Activated T-cell treated with anti-CD3 and anti-CD28 coated beads, Interleukin-2, amount 50 U/mL, for 4 hours (primary cell): ENCODE data around the gene C10orf105. TPM values are rescaled to one million over a fixed set of nuclear protein-coding genes. Genes with fewer than 3 reads are reported as not detected.

Experiments
- ATAC-seq, 2 donors: fragments of 200-7000 bp; cut with Tn5 transposase; one replicate each; pipeline ENCODE4 v1.10.0; 2021
- DNase-seq: peaks from one replicate; pipeline ENCODE4 v3.0.0-alpha.2; 2020
- H3K27me3 Mint-ChIP-seq: one replicate; pipeline ENCODE4 v1.8.0; 2021; ENCODE audit warnings: low read depth, mixed read lengths
- H3K36me3 Mint-ChIP-seq: one replicate; pipeline ENCODE4 v1.8.0; 2022; ENCODE audit warnings: mixed read lengths; ENCODE audit not compliant: insufficient read depth
- H3K4me1 Mint-ChIP-seq: one replicate; pipeline ENCODE4 v1.8.0; 2021; ENCODE audit warnings: low read depth, mixed read lengths
- H3K4me3 Mint-ChIP-seq: one replicate; pipeline ENCODE4 v1.8.0; 2021; ENCODE audit warnings: mild to moderate bottlenecking, moderate library complexity, mixed read lengths
- H3K9me3 Mint-ChIP-seq: one replicate; pipeline ENCODE4 v1.8.0; 2021; ENCODE audit warnings: mixed read lengths
- total RNA-seq, 3 donors: library from RNA; stranded (reverse); gene quantifications; one replicate each; pipeline ENCODE4 v1.2.1, GENCODE V29; 2021

The C10orf105 gene
- total RNA-seq, 3 donors from 2014 or later = 0.05 to 0.28 (median 0.18) TPM

DNA sequence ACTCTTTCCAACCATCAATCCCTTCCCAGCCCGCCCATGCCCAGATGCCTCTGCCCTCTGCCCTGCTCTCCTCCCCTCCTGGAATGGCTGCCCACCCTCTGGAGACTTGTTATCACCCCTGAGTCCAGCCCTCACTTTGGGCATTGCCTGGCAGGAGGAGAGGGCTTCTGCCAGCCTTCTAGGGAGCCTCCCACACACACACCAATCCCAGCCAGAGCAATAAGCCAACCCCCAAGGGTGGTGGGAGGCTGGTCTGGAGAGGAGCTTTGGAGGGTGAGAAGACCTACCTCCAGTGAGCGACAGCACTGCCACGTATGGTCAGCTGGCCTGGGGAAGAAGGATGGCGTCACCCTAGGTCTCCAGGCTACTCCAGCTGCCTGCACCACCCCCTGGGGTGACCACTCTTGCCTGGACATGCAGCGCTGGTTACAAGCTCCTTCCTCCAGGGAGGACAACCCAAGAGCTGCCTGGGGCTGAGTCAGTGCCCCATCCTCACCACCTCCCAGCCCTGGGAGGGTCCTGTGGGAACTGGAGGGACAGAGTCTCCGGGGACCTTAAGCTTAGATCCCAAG, 8.4 kb downstream of the C10orf105 start:
- ATAC-seq = no peak
- H3K27me3 Mint-ChIP-seq = no peaks in the 10 kb centered on the region

DNA sequence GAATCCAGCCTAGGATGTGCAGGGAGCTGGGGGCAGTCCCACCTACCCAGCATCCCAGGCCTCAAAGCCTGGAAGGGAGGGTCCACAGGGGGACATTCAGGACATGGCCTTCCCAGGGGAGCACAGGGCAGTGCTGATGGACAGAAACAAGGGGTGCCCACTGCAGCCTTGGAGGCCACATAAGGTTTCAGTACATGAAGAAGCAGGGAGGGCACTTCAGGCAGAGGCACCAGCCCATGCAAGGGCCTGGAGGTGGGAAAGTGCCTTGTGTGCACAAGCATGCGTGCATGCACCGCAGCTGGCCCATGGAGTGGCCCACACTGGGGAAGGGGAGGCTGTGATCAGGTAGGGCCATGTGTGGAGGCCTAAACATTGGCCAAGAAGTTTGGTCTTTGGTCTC, 9.1 kb downstream of the C10orf105 start:
- Mint-ChIP-seq H3K4me1 (peaks cover 61% of the 10 kb centered on the region), H3K4me3 (no peak overlapping the region), H3K9me3 (no peaks in the 10 kb centered on the region), H3K36me3 (no peaks in the 10 kb centered on the region), H3K27me3 (no peaks in the 10 kb centered on the region)
- DNase-seq = no peak
- no peak for ATAC-seq

More for the DNA sequence above, 8.4 kb downstream of the C10orf105 start:
- H3K9me3 Mint-ChIP-seq = no peaks in the 10 kb centered on the region
- DNase-seq = no peak
- peaks cover 66% of the 10 kb centered on the region for H3K4me1 Mint-ChIP-seq
- no peak overlapping the region for H3K4me3 Mint-ChIP-seq
- no peaks in the 10 kb centered on the region for H3K36me3 Mint-ChIP-seq

DNA sequence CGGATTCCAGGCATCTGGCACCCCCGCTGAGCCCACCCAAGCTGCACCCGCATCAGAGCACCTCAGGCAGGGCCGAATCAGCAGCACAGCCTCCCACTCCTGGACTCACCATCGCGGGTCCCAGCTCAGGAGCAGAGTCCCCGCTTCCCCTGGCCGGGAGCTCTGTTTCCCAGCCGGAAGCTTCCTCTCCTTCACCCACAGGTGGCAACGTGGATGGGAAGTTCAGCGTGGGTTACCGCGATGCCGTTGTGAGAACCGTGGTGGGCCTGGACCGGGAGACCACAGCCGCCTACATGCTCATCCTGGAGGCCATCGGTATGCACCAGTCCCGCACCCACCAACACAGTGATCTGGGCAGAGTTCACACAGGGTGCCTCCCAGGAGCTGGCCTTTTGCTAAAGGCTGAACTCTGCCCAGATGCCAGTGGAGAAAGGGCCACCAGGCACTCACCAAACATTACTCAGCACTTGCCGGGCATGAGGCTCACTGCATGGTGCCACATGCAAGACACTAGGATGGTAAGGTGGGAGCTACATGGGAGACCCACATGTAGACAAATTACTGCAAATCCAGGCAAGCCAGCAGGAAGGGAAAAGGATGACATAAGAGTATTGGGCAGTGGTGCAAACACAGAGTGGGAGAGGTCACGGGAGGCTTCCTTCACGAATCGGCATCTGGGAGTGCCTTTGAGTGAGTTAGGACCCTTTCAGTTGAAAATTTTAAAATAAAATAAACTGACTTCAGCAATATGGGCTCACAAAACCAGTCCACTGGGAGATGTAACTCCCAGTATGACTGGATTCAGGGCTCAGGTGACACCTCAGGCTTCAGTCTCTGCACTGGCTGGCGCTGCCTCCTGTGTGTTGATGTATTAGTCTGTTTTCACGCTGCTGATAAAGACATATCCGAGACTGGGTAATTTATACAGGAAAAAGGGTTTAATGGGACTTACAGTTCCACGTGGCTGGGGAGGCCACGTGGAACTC, 10.4 kb downstream of the C10orf105 start:
- Mint-ChIP-seq H3K9me3 (no peaks in the 10 kb centered on the region), H3K4me1 (peaks cover 49% of the 10 kb centered on the region), H3K36me3 (no peaks in the 10 kb centered on the region), H3K4me3 (no peak overlapping the region), H3K27me3 (no peaks in the 10 kb centered on the region)
- ATAC-seq = no peak
- no peak for DNase-seq

DNA sequence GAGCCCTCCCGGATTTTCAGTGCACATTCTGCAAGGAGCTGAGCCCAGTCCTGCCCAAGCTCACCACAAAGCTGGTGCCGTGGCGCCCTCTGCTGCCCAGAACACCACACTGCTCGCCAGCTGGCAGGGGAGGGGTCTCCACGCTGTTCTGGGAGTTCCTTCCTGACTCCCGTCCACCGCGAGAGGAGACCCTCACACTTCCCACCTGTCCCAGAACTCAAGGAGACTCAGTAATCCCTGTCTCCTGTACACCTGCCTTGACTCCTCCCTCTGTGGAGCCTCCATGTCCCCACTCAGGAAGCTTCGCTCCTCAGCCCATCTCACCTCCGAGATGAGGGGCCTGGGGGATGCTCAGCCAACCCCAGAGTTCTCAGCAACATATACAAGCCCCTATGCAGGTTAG, 11.3 kb downstream of the C10orf105 start:
- H3K4me1 Mint-ChIP-seq = peaks cover 40% of the 10 kb centered on the region
- peak; percentile 63 to 67 for ATAC-seq
- no peak overlapping the region for H3K4me3 Mint-ChIP-seq

DNA sequence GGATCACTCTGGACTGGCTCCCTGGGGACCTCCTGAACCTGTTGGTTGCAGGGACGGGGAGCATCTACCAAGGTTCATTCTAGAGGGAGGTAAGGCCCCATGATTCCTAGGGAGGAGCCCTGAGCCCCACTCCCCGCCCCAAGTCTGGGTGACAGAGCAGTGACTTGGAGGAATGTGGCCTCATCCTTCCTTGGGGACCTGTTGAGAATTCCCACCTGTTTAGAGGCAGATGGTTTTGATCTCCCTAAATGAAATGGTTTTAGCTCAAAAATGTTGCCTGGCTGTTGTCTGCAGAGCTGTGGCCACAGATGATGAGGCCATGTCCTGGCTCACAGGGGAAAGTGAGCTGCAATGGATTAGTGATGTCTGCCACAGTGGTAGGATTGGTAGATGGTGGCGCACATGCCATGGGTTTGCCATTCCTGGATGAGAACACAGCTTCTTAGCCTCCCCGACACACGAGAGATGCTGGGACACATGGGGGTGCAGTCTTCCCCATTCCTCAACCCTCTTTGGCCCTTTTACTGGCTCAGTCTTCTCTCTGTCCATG, 12.3 kb downstream of the C10orf105 start:
- Mint-ChIP-seq H3K9me3 (no peaks in the 10 kb centered on the region), H3K27me3 (no peaks in the 10 kb centered on the region), H3K36me3 (no peaks in the 10 kb centered on the region), H3K4me1 (peaks cover 31% of the 10 kb centered on the region), H3K4me3 (no peak overlapping the region)
- ATAC-seq (no peak), DNase-seq (no peak)

More for the DNA sequence above, 11.3 kb downstream of the C10orf105 start:
- Mint-ChIP-seq H3K9me3 (no peaks in the 10 kb centered on the region), H3K36me3 (no peaks in the 10 kb centered on the region), H3K27me3 (no peaks in the 10 kb centered on the region)
- peak; percentile 69 for DNase-seq

DNA sequence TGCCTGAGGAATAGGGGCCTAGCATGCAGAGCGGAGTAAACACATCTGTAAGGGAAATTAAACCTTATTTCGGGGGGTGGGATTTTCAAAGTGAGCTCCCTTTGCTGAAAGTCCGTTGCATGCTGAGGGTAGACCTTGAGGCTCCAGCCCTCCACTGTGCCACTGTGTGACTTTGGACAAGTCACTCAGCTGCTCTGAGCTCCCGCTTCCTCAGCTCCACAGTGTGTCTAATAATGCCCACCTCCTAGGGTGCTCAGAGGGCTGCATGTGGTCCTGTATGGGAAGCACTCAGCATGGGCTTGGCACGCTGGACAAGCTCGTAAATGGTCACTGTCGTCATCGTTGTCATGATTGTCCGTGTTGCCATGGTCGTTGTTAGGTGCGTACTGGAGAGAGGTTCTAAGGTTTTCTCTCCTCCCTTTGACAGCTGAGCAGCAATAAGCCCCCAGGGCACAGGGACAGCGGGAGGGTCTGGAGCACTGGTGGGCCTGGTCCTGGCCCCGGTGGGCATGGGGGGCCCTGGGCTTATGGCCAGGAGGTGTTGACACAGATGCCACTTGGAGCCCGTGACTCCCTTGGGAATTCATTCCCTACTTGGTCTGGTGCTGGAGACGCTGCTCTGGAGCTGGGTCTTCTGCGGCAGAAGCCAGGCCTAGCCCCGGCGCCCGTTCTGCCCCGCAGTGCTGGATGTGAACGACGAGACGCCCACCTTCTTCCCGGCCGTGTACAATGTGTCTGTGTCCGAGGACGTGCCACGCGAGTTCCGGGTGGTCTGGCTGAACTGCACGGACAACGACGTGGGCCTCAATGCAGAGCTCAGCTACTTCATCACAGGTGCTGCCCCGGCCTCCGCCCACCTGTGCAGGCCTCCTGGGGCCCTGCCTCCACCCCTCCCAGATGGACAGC, 13.1 kb downstream of the C10orf105 start:
- no peak for ATAC-seq
- H3K4me3 Mint-ChIP-seq = no peak overlapping the region
- no peaks in the 10 kb centered on the region for H3K27me3 Mint-ChIP-seq
- no peaks in the 10 kb centered on the region for H3K9me3 Mint-ChIP-seq
- peaks cover 22% of the 10 kb centered on the region for H3K4me1 Mint-ChIP-seq
- no peak for DNase-seq
- H3K36me3 Mint-ChIP-seq = no peaks in the 10 kb centered on the region

DNA sequence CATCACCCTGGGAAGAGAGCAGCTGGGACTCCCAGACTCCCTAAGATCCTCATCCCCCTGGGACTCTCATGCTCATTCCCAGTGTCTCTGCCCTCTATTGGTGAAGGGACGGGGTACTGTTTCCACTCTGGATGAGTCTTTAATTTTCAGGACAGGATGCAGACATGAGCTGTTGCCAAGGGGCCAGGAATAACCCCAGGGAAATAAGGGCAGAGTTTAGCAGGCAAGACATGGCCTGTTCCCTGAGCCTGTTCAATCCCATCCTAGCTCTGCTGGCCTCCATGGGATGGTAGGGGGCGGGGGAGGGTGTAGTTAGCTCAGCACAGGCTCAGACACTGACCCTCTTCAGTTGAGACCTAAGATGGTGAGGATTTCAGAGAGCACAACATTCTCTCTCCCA, 14.0 kb downstream of the C10orf105 start:
- Mint-ChIP-seq H3K36me3 (no peaks in the 10 kb centered on the region), H3K4me3 (no peak overlapping the region)
- no peak for ATAC-seq

DNA sequence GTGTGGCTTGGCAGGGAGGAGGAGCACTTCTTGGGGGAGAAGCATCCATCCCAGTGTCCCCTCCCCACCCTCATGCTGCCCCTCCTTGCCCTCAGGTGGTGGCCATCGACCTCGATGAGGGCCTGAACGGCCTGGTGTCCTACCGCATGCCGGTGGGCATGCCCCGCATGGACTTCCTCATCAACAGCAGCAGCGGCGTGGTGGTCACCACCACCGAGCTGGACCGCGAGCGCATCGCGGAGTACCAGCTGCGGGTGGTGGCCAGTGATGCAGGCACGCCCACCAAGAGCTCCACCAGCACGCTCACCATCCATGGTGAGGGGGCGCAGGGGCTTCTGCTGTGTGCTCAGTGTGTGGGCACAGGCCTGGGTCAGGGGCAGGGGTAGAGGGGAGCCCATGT, 14.8 kb downstream of the C10orf105 start:
- H3K36me3 Mint-ChIP-seq = no peaks in the 10 kb centered on the region
- ATAC-seq = no peak
- H3K4me3 Mint-ChIP-seq = no peak overlapping the region
- no peak for DNase-seq
- H3K4me1 Mint-ChIP-seq = peaks cover 19% of the 10 kb centered on the region
- no peaks in the 10 kb centered on the region for H3K27me3 Mint-ChIP-seq
- H3K9me3 Mint-ChIP-seq = no peaks in the 10 kb centered on the region

More for the DNA sequence above, 14.0 kb downstream of the C10orf105 start:
- Mint-ChIP-seq H3K4me1 (peaks cover 21% of the 10 kb centered on the region), H3K27me3 (no peaks in the 10 kb centered on the region), H3K9me3 (no peaks in the 10 kb centered on the region)
- DNase-seq = no peak

DNA sequence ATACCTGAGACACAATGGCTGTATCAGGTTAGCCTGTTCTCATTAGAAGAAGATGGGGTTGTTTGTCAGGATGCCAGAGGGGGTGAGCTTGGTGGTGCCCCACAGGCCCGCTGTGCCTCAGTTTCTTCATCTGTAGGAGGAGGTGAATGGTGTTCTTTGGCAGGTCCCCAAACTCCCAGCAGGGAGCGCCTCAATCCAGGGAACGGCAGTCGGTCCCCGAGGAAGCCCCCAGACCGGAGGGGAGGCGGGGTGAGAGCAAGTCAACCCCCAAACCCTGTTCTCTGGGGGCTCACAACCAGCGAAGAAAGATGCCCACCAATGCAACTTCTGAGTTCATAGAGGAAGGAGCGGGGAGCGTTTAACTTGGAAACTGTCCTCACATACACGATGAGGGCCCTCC, 16.0 kb downstream of the C10orf105 start:
- Mint-ChIP-seq H3K4me3 (no peak overlapping the region), H3K36me3 (no peaks in the 10 kb centered on the region), H3K27me3 (no peaks in the 10 kb centered on the region), H3K4me1 (peaks cover 22% of the 10 kb centered on the region), H3K9me3 (no peaks in the 10 kb centered on the region)
- DNase-seq = no peak
- no peak for ATAC-seq

DNA sequence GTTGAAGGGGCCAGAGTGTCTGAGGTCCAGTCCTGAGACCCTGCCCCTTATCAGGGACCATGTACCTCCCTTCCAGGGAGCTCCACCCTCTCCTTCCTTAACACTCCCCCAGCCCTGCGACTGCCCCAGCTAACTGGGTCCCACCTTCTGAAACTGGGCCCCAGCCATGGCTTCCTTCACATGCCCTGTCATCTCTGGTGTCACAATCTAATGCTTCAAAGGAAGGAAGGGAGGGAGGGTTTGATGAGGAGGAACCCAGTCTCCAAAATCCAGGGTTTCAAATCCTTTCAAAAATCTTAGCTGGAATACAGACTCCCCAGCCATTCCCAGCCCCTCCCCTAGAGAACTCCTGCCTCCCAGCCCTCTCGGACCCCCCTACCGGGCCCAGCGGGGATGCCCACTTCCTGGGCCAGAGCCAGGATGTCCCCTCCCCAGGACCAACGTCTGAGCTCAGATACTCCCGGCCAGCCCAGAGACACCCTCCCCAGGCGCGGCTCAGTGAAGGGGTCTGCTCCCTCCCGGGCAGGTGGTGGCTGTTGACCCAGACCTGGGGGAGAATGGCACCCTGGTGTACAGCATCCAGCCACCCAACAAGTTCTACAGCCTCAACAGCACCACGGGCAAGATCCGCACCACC, 18.0 kb downstream of the C10orf105 start:
- ATAC-seq (no peak), DNase-seq (no peak)
- Mint-ChIP-seq H3K9me3 (no peaks in the 10 kb centered on the region), H3K4me1 (peaks cover 26% of the 10 kb centered on the region), H3K4me3 (no peak overlapping the region), H3K36me3 (no peaks in the 10 kb centered on the region), H3K27me3 (no peaks in the 10 kb centered on the region)

DNA sequence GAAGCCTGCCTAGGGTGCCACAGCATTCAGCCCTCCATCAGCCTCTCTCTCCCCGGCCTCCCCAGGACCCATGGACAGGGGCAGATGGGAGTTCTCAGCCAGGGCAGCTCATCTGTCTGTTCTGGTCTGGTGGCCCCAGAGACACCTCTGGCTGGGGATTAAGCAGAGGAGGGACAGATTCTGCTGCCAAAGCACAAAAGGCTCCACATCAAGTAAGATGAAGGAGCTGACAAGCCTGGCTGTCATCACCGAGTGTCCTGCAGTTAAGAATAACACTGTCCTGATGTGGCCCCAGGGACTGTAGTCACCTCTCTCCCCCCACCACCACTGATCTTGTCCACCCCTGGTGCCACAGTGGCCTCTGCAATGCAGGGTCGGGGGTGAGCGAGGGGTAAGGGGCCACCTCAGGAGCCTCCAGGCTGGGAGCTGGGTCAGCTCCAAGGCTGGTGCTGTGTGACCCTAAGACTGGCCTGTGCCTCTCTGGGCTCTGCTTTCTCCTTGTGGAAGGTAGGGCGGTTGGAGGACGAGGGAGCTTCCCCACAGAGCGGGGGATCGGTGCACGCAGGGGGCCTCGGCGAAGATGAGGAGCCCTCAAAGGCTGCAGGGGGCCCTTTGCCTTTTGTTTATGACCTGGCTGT, 18.7 kb downstream of the C10orf105 start:
- DNase-seq (no peak), ATAC-seq (no peak)
- Mint-ChIP-seq H3K9me3 (no peaks in the 10 kb centered on the region), H3K4me1 (peaks cover 28% of the 10 kb centered on the region), H3K36me3 (no peaks in the 10 kb centered on the region), H3K27me3 (no peaks in the 10 kb centered on the region), H3K4me3 (no peak overlapping the region)

DNA sequence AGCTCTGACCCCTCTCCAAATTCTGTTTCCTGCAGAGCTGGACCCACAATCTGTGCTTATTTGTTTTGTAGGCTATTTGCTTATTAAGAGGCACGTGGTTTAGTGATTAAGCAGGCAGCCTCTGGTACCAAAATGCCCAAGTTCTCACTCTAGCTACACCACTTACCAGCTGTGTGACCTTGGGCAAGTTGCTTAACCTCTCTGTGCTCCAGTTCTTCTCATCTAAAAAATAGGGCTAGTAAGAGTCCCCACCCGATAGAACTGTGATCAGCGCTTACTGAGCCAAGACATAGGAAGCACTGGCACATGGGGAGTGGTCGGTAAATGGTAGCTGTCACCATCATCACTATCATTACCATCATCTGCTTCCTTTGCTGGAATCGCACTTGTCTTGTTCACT, 20.8 kb downstream of the C10orf105 start:
- Mint-ChIP-seq H3K36me3 (no peaks in the 10 kb centered on the region), H3K4me1 (peaks cover 45% of the 10 kb centered on the region), H3K4me3 (no peak overlapping the region), H3K9me3 (no peaks in the 10 kb centered on the region), H3K27me3 (no peaks in the 10 kb centered on the region)
- no peak for DNase-seq
- peak in 1 of 2 donors; percentile 11 for ATAC-seq

DNA sequence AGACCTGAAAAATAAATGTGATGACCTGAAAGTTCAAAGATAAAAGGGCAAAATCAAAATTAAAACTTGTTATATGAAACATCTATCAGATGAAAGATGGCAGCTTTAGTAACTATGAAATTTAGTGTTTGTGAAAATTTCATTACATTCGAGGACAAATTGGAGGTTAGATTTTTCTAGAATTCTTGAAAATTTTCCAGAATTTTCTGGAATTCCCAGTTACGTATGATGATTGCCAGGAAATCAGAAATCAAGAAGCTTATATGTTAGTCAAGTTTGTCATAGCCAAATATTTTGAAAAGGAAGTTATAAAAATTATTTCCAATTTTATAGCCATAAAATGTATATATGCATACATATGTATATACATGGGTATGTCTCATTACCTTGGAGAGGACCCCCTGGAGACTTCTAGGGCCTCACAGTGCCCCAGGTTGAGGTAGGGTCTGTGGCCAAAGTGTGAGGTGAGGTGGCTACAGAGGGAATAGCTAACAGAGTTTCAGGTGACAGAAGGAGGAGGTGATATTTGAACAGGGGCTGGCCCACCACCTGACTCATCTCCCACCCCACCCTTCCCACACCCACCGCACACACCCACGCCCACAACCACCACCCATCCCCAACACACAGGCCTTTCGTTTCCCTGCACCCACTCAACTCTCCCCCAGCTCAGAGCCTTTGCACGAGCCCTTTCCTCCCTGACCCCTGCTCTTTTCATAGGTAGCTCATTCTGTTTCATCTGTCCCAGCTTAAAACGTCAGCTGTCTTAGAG, 21.5 kb downstream of the C10orf105 start:
- peak; percentile 61 to 80 for ATAC-seq
- H3K27me3 Mint-ChIP-seq = no peaks in the 10 kb centered on the region
- H3K36me3 Mint-ChIP-seq = no peaks in the 10 kb centered on the region
- no peaks in the 10 kb centered on the region for H3K9me3 Mint-ChIP-seq
- DNase-seq = peak; percentile 52
- no peak overlapping the region for H3K4me3 Mint-ChIP-seq
- peaks cover 48% of the 10 kb centered on the region for H3K4me1 Mint-ChIP-seq
